DND-41 (cell line): ENCODE data around the gene SHOC2.

Experiments
- EZH2 ChIP-seq: IDR thresholded peaks from 3 replicates; pipeline ENCODE4 v1.6.1; 2012; ENCODE audit warnings: borderline replicate concordance, low read depth, mild to moderate bottlenecking, moderate library complexity, low read length, inconsistent platforms; ENCODE audit not compliant: severe bottlenecking
- TF ChIP-seq, protein P1 (sequence below): IDR thresholded peaks from 2 replicates; pipeline ENCODE4 v1.5.1; 2012; ENCODE audit warnings: borderline replicate concordance, low read length, moderate library complexity, mild to moderate bottlenecking; ENCODE audit not compliant: poor library complexity, severe bottlenecking; ENCODE audit errors: extremely low read depth

DNA sequence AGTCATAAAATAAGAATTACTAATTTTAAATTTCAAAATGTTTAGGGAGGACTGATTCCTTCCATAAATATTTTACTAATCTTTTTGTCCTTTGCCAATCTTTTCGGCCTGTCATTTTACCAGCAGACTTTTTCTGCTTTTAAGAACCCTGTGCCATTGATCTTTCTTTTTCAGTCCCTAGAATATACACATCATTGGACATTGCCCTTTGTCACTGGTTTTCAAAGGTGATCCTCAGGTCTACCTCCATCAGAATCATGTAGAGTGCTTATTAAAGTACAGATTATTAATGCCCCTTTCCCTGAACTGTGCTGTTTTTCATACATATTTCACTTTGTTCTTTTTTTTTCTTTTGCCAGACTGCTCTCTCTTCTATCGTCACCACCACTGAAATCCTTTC is 43.8 kb downstream of the SHOC2 start:
- TF ChIP-seq, protein P1, sequence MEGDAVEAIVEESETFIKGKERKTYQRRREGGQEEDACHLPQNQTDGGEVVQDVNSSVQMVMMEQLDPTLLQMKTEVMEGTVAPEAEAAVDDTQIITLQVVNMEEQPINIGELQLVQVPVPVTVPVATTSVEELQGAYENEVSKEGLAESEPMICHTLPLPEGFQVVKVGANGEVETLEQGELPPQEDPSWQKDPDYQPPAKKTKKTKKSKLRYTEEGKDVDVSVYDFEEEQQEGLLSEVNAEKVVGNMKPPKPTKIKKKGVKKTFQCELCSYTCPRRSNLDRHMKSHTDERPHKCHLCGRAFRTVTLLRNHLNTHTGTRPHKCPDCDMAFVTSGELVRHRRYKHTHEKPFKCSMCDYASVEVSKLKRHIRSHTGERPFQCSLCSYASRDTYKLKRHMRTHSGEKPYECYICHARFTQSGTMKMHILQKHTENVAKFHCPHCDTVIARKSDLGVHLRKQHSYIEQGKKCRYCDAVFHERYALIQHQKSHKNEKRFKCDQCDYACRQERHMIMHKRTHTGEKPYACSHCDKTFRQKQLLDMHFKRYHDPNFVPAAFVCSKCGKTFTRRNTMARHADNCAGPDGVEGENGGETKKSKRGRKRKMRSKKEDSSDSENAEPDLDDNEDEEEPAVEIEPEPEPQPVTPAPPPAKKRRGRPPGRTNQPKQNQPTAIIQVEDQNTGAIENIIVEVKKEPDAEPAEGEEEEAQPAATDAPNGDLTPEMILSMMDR = no peak
- no peak for TF ChIP-seq EZH2
